Ovary (tissue), 3 donors: ENCODE measurements around the gene TTC9B.

Experiments
- EP300 ChIP-seq: sonication (generic); formaldehyde crosslinking; IDR thresholded peaks from one replicate; pipeline ENCODE4 v1.6.1; 2017; ENCODE audit warnings: antibody characterized with exemption
- POLR2A ChIP-seq: fragments of 450-650 bp; IDR thresholded peaks from one replicate; pipeline ENCODE4 v1.6.1; 2017; ENCODE audit warnings: antibody characterized with exemption, mild to moderate bottlenecking, moderate library complexity
- TF ChIP-seq, protein P1 (sequence below), 3 donors: fragments of 450-650 bp in 2 of 3; fragments of 200-600 bp in 1 of 3; IDR thresholded peaks; one replicate each; pipeline versions ENCODE4 v1.5.1 to v1.8.0; 2016 to 2022; ENCODE audit warnings: antibody characterized with exemption in 3 of 3, mild to moderate bottlenecking in 1 of 3
- donor health status: DM: no; HTN: no; CAD: no.

DNA sequence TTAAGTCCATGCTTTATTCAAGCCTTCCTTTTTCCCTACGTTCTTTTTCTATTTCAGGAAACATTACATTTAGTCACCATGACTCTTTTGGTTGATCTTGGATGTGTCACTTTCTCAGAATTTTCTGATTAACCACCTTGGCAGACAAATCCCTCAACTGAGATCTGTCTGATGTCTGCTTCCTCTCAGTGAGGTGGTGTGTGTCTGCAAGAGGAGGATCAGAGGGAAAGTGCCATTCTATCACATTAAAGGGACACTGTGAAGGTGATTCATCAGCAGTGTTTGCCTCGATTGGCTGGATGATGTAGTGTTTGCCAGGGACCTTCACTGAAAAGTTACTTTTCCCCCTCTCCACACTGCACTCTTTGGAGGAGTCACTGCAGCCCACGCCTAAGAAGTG is 11.3 kb upstream of the TTC9B start:
- TF ChIP-seq, protein P1, sequence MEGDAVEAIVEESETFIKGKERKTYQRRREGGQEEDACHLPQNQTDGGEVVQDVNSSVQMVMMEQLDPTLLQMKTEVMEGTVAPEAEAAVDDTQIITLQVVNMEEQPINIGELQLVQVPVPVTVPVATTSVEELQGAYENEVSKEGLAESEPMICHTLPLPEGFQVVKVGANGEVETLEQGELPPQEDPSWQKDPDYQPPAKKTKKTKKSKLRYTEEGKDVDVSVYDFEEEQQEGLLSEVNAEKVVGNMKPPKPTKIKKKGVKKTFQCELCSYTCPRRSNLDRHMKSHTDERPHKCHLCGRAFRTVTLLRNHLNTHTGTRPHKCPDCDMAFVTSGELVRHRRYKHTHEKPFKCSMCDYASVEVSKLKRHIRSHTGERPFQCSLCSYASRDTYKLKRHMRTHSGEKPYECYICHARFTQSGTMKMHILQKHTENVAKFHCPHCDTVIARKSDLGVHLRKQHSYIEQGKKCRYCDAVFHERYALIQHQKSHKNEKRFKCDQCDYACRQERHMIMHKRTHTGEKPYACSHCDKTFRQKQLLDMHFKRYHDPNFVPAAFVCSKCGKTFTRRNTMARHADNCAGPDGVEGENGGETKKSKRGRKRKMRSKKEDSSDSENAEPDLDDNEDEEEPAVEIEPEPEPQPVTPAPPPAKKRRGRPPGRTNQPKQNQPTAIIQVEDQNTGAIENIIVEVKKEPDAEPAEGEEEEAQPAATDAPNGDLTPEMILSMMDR (IDR thresholded peaks at IDR 0.05): no peak
- TF ChIP-seq POLR2A (no peak), EP300 (no peak)
